Tibial nerve (tissue), 4 donors: Measurements from ENCODE around the gene AQP12B.

Experiments used
- CTCF ChIP-seq, 5 experiments: fragments of 200-600 bp in 3 of 5; fragments of 450-650 bp in 2 of 5; sonication (generic) in 3 of 5; IDR thresholded peaks; one replicate each; pipeline ENCODE4 v1.5.1; 2016 to 2019; ENCODE audit warnings: antibody characterized with exemption in 5 of 5, mild to moderate bottlenecking in 3 of 5, moderate library complexity in 2 of 5
- EP300 ChIP-seq, 2 donors: sonication (generic); formaldehyde crosslinking; IDR thresholded peaks; one replicate each; pipeline ENCODE4 v1.6.1; 2017; ENCODE audit warnings: antibody characterized with exemption in 2 of 2, mild to moderate bottlenecking in 1 of 2
- POLR2A ChIP-seq, 2 donors: fragments of 450-650 bp; IDR thresholded peaks; one replicate each; pipeline ENCODE4 v1.6.1; 2017; ENCODE audit warnings: antibody characterized with exemption in 2 of 2, mild to moderate bottlenecking in 2 of 2, moderate library complexity in 2 of 2

DNA sequence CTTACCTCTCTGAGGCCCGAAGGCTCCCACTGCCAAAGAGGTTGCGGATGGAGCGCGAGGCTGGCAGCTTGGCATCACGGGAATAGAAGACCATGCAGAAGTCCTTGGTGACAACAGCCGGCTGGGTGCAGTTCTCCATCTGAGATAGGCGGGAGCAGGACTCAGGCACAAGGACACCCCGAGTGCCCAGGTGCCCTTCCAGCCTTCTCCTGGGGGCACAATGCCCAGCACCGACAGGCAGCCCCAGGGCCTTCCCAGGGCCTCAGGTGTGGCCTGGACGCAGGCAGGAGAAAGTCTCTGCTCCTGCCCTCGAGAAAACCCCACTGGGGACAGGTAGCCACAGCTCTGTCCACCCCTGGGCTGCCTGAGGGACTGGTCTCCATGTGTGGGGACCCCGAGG is 42.6 kb upstream of the AQP12B start:
- TF ChIP-seq CTCF (IDR thresholded peaks at IDR 0.05) (no peak), POLR2A (IDR thresholded peaks at IDR 0.05) (no peak), EP300 (IDR thresholded peaks at IDR 0.05) (no peak)
